ENCODE results near the gene TRPM3.

DNA sequence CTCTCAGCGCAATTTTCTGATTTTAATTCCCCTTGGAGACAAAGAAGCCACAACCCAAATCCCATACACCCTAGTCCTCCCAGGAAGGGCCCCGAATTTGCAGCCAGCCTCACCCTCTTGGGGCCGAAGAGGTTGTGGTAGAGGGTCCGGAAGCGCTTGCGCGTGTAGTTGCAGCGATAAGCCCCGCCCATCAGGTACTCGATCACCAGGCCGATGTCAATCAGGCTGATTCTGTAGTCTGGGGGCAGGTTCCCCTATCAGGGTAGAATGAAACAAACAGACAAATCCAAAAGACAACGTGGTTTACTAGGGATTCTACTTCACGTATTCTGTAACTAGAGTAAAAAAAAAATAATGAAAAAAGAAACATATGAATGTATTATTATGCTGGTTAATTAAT, 496.3 kb downstream of the TRPM3 start:
- TF ChIP-seq, protein P1, sequence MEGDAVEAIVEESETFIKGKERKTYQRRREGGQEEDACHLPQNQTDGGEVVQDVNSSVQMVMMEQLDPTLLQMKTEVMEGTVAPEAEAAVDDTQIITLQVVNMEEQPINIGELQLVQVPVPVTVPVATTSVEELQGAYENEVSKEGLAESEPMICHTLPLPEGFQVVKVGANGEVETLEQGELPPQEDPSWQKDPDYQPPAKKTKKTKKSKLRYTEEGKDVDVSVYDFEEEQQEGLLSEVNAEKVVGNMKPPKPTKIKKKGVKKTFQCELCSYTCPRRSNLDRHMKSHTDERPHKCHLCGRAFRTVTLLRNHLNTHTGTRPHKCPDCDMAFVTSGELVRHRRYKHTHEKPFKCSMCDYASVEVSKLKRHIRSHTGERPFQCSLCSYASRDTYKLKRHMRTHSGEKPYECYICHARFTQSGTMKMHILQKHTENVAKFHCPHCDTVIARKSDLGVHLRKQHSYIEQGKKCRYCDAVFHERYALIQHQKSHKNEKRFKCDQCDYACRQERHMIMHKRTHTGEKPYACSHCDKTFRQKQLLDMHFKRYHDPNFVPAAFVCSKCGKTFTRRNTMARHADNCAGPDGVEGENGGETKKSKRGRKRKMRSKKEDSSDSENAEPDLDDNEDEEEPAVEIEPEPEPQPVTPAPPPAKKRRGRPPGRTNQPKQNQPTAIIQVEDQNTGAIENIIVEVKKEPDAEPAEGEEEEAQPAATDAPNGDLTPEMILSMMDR (IDR thresholded peaks at IDR 0.05; ENCODE audit: insufficient read depth, low read length), result no peak
- TF ChIP-seq POLR2AphosphoS5 (IDR thresholded peaks at IDR 0.05; ENCODE audit: low read depth), result no peak
- no peak for TF ChIP-seq GABPA (IDR thresholded peaks at IDR 0.05; ENCODE audit: low read depth)
- TF ChIP-seq, protein P2, sequence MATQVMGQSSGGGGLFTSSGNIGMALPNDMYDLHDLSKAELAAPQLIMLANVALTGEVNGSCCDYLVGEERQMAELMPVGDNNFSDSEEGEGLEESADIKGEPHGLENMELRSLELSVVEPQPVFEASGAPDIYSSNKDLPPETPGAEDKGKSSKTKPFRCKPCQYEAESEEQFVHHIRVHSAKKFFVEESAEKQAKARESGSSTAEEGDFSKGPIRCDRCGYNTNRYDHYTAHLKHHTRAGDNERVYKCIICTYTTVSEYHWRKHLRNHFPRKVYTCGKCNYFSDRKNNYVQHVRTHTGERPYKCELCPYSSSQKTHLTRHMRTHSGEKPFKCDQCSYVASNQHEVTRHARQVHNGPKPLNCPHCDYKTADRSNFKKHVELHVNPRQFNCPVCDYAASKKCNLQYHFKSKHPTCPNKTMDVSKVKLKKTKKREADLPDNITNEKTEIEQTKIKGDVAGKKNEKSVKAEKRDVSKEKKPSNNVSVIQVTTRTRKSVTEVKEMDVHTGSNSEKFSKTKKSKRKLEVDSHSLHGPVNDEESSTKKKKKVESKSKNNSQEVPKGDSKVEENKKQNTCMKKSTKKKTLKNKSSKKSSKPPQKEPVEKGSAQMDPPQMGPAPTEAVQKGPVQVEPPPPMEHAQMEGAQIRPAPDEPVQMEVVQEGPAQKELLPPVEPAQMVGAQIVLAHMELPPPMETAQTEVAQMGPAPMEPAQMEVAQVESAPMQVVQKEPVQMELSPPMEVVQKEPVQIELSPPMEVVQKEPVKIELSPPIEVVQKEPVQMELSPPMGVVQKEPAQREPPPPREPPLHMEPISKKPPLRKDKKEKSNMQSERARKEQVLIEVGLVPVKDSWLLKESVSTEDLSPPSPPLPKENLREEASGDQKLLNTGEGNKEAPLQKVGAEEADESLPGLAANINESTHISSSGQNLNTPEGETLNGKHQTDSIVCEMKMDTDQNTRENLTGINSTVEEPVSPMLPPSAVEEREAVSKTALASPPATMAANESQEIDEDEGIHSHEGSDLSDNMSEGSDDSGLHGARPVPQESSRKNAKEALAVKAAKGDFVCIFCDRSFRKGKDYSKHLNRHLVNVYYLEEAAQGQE (IDR thresholded peaks at IDR 0.05; ENCODE audit: insufficient replicate concordance, low read depth), result no peak
- TF ChIP-seq SPI1 (IDR thresholded peaks at IDR 0.05; ENCODE audit: borderline replicate concordance, low read depth), result no peak
